H1 (cell line): ENCODE results near the gene PMF1. TPM values are rescaled to one million over a fixed set of nuclear protein-coding genes. Genes with fewer than 3 reads are reported as not detected.

ENCODE experiments used
- HDAC2 ChIP-seq, 2 experiments: fragments of 300-600 bp in 1 of 2; sonication (generic) in 1 of 2; IDR thresholded peaks; 2 replicates each; pipeline ENCODE4 v1.6.1; 2011 to 2012; ENCODE audit warnings: low read depth in 2 of 2, low read length in 2 of 2, mild to moderate bottlenecking in 2 of 2, moderate library complexity in 2 of 2, borderline replicate concordance in 1 of 2, inconsistent platforms in 1 of 2
- SUZ12 ChIP-seq: fragments of 200-600 bp; sonication (generic); IDR thresholded peaks from 2 replicates; pipeline ENCODE4 v1.6.1; 2012; ENCODE audit warnings: mild to moderate bottlenecking, inconsistent platforms, low read length, moderate library complexity, mixed read lengths
- polyA plus RNA-seq, 7 experiments: library from polyadenylated mRNA; depleted of rRNA in 3 of 7; stranded (reverse) in 5 of 7; unstranded in 2 of 7; fragments of >200 nt in 5 of 7; fragments of 200-250 nt in 2 of 7; gene quantifications; 1 replicate in 5 of 7; 2 replicates in 1 of 7; 4 replicates in 1 of 7; pipeline versions ENCODE4 v1.2.1 to v1.2.3, GENCODE V29; 2011 to 2013; ENCODE audit warnings: missing spikeins in 2 of 7, mixed read lengths in 2 of 7
- total RNA-seq: library from RNA; stranded (reverse); fragmentation: NEBNext Ultra II Directional; extraction: Animal tissue kit (Norgen Biotek cat#: 25700); gene quantifications from 2 replicates; pipeline ENCODE4 v1.2.1, GENCODE V29; 2021
- TF ChIP-seq, protein P1 (sequence below): fragments of 300-600 bp; sonication (generic); IDR thresholded peaks from 2 replicates; pipeline ENCODE4 v1.7.1; 2012; ENCODE audit warnings: low read length, moderate library complexity, mild to moderate bottlenecking, inconsistent platforms; ENCODE audit not compliant: insufficient replicate concordance
- TF ChIP-seq, protein P2 (sequence below): IDR thresholded peaks from 2 replicates; pipeline ENCODE4 v1.6.1; 2011; ENCODE audit warnings: low read depth, mild to moderate bottlenecking, low read length; ENCODE audit not compliant: insufficient read depth

PMF1 gene
- total and polyA plus RNA-seq, 2 of the 8 experiments (the other 6 are each of a cell fraction or from before 2014, with no cell fraction given), result 113 to 296 TPM

DNA sequence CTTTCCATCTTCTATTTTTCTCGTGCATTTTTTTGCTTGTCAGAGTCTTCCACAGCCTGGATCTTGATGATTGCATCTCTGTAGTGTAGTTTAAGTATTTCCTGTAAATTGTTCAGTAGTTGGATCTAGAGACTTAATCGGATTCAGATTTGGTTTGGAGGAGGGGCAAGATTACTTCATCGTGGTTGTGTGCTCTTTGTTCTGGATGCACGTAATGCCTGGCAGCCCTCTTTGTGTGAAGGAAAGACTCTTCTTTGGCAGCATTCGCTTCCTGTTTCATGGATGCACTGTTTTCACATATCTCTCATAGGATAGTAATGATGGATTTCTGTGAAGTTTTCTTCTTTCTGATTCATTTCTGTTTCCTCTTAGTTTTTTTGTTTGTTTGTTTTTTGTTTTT, 45.3 kb upstream of the PMF1 start (continued):
- TF ChIP-seq HDAC2 (IDR thresholded peaks at IDR 0.05; ENCODE audit: borderline replicate concordance in 1 of 2, low read depth in 2 of 2, low read length in 2 of 2) (no peak), SUZ12 (no peak)
- TF ChIP-seq, protein P1, sequence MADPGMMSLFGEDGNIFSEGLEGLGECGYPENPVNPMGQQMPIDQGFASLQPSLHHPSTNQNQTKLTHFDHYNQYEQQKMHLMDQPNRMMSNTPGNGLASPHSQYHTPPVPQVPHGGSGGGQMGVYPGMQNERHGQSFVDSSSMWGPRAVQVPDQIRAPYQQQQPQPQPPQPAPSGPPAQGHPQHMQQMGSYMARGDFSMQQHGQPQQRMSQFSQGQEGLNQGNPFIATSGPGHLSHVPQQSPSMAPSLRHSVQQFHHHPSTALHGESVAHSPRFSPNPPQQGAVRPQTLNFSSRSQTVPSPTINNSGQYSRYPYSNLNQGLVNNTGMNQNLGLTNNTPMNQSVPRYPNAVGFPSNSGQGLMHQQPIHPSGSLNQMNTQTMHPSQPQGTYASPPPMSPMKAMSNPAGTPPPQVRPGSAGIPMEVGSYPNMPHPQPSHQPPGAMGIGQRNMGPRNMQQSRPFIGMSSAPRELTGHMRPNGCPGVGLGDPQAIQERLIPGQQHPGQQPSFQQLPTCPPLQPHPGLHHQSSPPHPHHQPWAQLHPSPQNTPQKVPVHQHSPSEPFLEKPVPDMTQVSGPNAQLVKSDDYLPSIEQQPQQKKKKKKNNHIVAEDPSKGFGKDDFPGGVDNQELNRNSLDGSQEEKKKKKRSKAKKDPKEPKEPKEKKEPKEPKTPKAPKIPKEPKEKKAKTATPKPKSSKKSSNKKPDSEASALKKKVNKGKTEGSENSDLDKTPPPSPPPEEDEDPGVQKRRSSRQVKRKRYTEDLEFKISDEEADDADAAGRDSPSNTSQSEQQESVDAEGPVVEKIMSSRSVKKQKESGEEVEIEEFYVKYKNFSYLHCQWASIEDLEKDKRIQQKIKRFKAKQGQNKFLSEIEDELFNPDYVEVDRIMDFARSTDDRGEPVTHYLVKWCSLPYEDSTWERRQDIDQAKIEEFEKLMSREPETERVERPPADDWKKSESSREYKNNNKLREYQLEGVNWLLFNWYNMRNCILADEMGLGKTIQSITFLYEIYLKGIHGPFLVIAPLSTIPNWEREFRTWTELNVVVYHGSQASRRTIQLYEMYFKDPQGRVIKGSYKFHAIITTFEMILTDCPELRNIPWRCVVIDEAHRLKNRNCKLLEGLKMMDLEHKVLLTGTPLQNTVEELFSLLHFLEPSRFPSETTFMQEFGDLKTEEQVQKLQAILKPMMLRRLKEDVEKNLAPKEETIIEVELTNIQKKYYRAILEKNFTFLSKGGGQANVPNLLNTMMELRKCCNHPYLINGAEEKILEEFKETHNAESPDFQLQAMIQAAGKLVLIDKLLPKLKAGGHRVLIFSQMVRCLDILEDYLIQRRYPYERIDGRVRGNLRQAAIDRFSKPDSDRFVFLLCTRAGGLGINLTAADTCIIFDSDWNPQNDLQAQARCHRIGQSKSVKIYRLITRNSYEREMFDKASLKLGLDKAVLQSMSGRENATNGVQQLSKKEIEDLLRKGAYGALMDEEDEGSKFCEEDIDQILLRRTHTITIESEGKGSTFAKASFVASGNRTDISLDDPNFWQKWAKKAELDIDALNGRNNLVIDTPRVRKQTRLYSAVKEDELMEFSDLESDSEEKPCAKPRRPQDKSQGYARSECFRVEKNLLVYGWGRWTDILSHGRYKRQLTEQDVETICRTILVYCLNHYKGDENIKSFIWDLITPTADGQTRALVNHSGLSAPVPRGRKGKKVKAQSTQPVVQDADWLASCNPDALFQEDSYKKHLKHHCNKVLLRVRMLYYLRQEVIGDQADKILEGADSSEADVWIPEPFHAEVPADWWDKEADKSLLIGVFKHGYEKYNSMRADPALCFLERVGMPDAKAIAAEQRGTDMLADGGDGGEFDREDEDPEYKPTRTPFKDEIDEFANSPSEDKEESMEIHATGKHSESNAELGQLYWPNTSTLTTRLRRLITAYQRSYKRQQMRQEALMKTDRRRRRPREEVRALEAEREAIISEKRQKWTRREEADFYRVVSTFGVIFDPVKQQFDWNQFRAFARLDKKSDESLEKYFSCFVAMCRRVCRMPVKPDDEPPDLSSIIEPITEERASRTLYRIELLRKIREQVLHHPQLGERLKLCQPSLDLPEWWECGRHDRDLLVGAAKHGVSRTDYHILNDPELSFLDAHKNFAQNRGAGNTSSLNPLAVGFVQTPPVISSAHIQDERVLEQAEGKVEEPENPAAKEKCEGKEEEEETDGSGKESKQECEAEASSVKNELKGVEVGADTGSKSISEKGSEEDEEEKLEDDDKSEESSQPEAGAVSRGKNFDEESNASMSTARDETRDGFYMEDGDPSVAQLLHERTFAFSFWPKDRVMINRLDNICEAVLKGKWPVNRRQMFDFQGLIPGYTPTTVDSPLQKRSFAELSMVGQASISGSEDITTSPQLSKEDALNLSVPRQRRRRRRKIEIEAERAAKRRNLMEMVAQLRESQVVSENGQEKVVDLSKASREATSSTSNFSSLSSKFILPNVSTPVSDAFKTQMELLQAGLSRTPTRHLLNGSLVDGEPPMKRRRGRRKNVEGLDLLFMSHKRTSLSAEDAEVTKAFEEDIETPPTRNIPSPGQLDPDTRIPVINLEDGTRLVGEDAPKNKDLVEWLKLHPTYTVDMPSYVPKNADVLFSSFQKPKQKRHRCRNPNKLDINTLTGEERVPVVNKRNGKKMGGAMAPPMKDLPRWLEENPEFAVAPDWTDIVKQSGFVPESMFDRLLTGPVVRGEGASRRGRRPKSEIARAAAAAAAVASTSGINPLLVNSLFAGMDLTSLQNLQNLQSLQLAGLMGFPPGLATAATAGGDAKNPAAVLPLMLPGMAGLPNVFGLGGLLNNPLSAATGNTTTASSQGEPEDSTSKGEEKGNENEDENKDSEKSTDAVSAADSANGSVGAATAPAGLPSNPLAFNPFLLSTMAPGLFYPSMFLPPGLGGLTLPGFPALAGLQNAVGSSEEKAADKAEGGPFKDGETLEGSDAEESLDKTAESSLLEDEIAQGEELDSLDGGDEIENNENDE, result no peak
- TF ChIP-seq, protein P2, sequence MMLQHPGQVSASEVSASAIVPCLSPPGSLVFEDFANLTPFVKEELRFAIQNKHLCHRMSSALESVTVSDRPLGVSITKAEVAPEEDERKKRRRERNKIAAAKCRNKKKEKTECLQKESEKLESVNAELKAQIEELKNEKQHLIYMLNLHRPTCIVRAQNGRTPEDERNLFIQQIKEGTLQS, result no peak
